GM21786 (cell line): ENCODE results near the gene MAN1C1.
A peak's percentile ranks its signal among the peaks of the same experiment; 100 is the strongest.

Experiments
- ATAC-seq: cut with Tn5 transposase; IDR thresholded peaks from one replicate; pipeline ENCODE4 v1.9.1; 2021; ENCODE audit not compliant: unreplicated experiment

Gene MAN1C1

GRCh38 chr1:25612421-25612820 is 4.2 kb upstream of the MAN1C1 start:
- no peak for ATAC-seq

GRCh38 chr1:25613091-25613490 is 3.5 kb upstream of the MAN1C1 start:
- ATAC-seq = no peak

- ATAC-seq = no peak
Observed at GRCh38 chr1:25614501-25615171, 2.0 kb upstream of the MAN1C1 start.

GRCh38 chr1:25615172-25615541 is 1.4 kb upstream of the MAN1C1 start:
- ATAC-seq = no peak

GRCh38 chr1:25615563-25616094 is 962 bp upstream of the MAN1C1 start:
- ATAC-seq = peak; percentile 6

- no peak for ATAC-seq
Observed at GRCh38 chr1:25616987-25617624, 515 bp downstream of the MAN1C1 start.

GRCh38 chr1:25617625-25618432 is 1.2 kb downstream of the MAN1C1 start:
- no peak for ATAC-seq

- ATAC-seq = no peak
Observed at GRCh38 chr1:25618433-25618808, 1.8 kb downstream of the MAN1C1 start.

GRCh38 chr1:25619101-25619890 is 2.7 kb downstream of the MAN1C1 start:
- ATAC-seq = no peak

- no peak for ATAC-seq
Observed at GRCh38 chr1:25620211-25620610, 3.6 kb downstream of the MAN1C1 start.

- no peak for ATAC-seq
Observed at GRCh38 chr1:25620701-25621350, 4.2 kb downstream of the MAN1C1 start.

GRCh38 chr1:25621876-25622275 is 5.3 kb downstream of the MAN1C1 start:
- no peak for ATAC-seq

- no peak for ATAC-seq
Observed at GRCh38 chr1:25622531-25622930, 5.9 kb downstream of the MAN1C1 start.

GRCh38 chr1:25623007-25623406 is 6.4 kb downstream of the MAN1C1 start:
- no peak for ATAC-seq

- ATAC-seq = no peak
Observed at GRCh38 chr1:25623731-25624130, 7.1 kb downstream of the MAN1C1 start.

- ATAC-seq = no peak
Observed at GRCh38 chr1:25624156-25624555, 7.6 kb downstream of the MAN1C1 start.

GRCh38 chr1:25624604-25625003 is 8.0 kb downstream of the MAN1C1 start:
- ATAC-seq = no peak

GRCh38 chr1:25626018-25626417 is 9.4 kb downstream of the MAN1C1 start:
- ATAC-seq = no peak

- no peak for ATAC-seq
Observed at GRCh38 chr1:25628741-25629421, 12.3 kb downstream of the MAN1C1 start.

- ATAC-seq = no peak
Observed at GRCh38 chr1:25629836-25630235, 13.2 kb downstream of the MAN1C1 start.
